IMR-90 (cell line): ENCODE data around the gene RBM25. TPM values are rescaled to one million over a fixed set of nuclear protein-coding genes. Genes with fewer than 3 reads are reported as not detected.

Experiments
- ATAC-seq: fragments of 200-7000 bp; cut with Tn5 transposase; 2 replicates; pipeline ENCODE4 v1.9.1; 2020; ENCODE audit warnings: low read depth, mild to moderate bottlenecking, moderate library complexity
- BruUV-seq: library from RNA; stranded (reverse); fragments of 400-500 nt; replicated peaks from 2 replicates; lab custom pipeline; 2021; lab: Mats Ljungman, UMichigan
- CTCF ChIA-PET: fragments of 300-600 bp; formaldehyde crosslinking; extraction: SDS; loops from one replicate; lab custom pipeline; 2021; ENCODE audit warnings: antibody characterized with exemption; lab: Yijun Ruan, JAX
- POLR2A ChIA-PET: fragments of 300-600 bp; sonication (Branson Sonifier 250); formaldehyde crosslinking; loops from one replicate; lab custom pipeline; 2022; ENCODE audit warnings: antibody characterized with exemption; ENCODE audit not compliant: unreplicated experiment; lab: Charles Lee
- DNase-seq: peaks from one replicate; pipeline ENCODE4 v3.0.0; 2013
- H2AFZ ChIP-seq: replicated peaks from 2 replicates; pipeline ENCODE3; 2013; ENCODE audit warnings: low read length, mild to moderate bottlenecking; ENCODE audit not compliant: poor library complexity
- H2AK5ac ChIP-seq: 2 replicates; pipeline ENCODE4 v1.6.1; 2013; ENCODE audit warnings: low read depth, low read length, inconsistent platforms
- H2AK9ac ChIP-seq: replicated peaks from 2 replicates; pipeline ENCODE3; 2013; ENCODE audit warnings: mild to moderate bottlenecking, low read depth, low read length, moderate library complexity; ENCODE audit not compliant: poor library complexity
- H2BK120ac ChIP-seq: 2 replicates; pipeline ENCODE4 v1.6.1; 2013; ENCODE audit warnings: low read depth, low read length, inconsistent platforms
- H2BK15ac ChIP-seq: 3 replicates; pipeline ENCODE4 v1.6.1; 2013; ENCODE audit warnings: low read depth, low read length, inconsistent platforms
- H2BK20ac ChIP-seq: 2 replicates; pipeline ENCODE4 v1.6.1; 2013; ENCODE audit warnings: low read depth, mild to moderate bottlenecking, inconsistent platforms, low read length, moderate library complexity
- H2BK5ac ChIP-seq: 2 replicates; pipeline ENCODE4 v1.6.1; 2013; ENCODE audit warnings: mild to moderate bottlenecking, low read depth, low read length, inconsistent platforms; ENCODE audit not compliant: poor library complexity, severe bottlenecking
- H3K14ac ChIP-seq: replicated peaks from 2 replicates; pipeline ENCODE4 v1.6.1; 2013; ENCODE audit warnings: low read depth, low read length, inconsistent platforms
- H3K18ac ChIP-seq: 2 replicates; pipeline ENCODE4 v1.6.1; 2013; ENCODE audit warnings: low read depth, low read length, control low read depth
- H3K23ac ChIP-seq: 2 replicates; pipeline ENCODE4 v1.6.1; 2013; ENCODE audit warnings: low read depth, low read length, inconsistent platforms
- H3K27ac ChIP-seq: 2 replicates; pipeline ENCODE4 v1.5.1; 2013; ENCODE audit warnings: mild to moderate bottlenecking, control low read depth, low read length; ENCODE audit not compliant: insufficient read depth
- H3K27me3 ChIP-seq: 2 replicates; pipeline ENCODE4 v1.6.1; 2013; ENCODE audit warnings: low read length; ENCODE audit not compliant: control insufficient read depth, insufficient read depth
- H3K36me3 ChIP-seq: 2 replicates; pipeline ENCODE4 v1.6.1; 2013; ENCODE audit warnings: low read length, mixed read lengths; ENCODE audit not compliant: control insufficient read depth, insufficient read depth
- H3K4ac ChIP-seq: 2 replicates; pipeline ENCODE4 v1.6.1; 2013; ENCODE audit warnings: low read depth, low read length, inconsistent platforms
- H3K4me1 ChIP-seq: 2 replicates; pipeline ENCODE4 v1.6.1; 2013; ENCODE audit warnings: low read length, mixed read lengths; ENCODE audit not compliant: control insufficient read depth, insufficient read depth
- H3K4me2 ChIP-seq: 2 replicates; pipeline ENCODE4 v1.6.1; 2013; ENCODE audit warnings: low read depth, mild to moderate bottlenecking, control low read depth, low read length, moderate library complexity
- H3K4me3 ChIP-seq: 2 replicates; pipeline ENCODE4 v1.5.1; 2013; ENCODE audit warnings: low read depth, mild to moderate bottlenecking, control low read depth, low read length, moderate library complexity; ENCODE audit not compliant: insufficient read depth
- H3K56ac ChIP-seq: 2 replicates; pipeline ENCODE4 v1.6.1; 2013; ENCODE audit warnings: low read length, inconsistent platforms; ENCODE audit not compliant: insufficient read depth; ENCODE audit errors: extremely low read depth
- H3K79me1 ChIP-seq, 2 experiments: 2 replicates each; pipeline ENCODE4 v1.6.1; 2013; ENCODE audit warnings: low read length in 2 of 2, inconsistent platforms in 1 of 2, low read depth in 1 of 2
- H3K9ac ChIP-seq: 2 replicates; pipeline ENCODE4 v1.6.1; 2013; ENCODE audit warnings: low read depth, low read length, control low read depth
- H3K9me1 ChIP-seq: 2 replicates; pipeline ENCODE4 v1.6.1; 2013; ENCODE audit warnings: low read length, inconsistent platforms; ENCODE audit not compliant: insufficient read depth
- H3K9me3 ChIP-seq: 2 replicates; pipeline ENCODE4 v1.6.1; 2013; ENCODE audit warnings: low read length; ENCODE audit not compliant: control insufficient read depth, insufficient read depth
- H4K20me1 ChIP-seq: 2 replicates; pipeline ENCODE4 v1.6.1; 2013; ENCODE audit warnings: low read length, inconsistent platforms; ENCODE audit not compliant: insufficient read depth
- H4K5ac ChIP-seq: 2 replicates; pipeline ENCODE4 v1.6.1; 2013; ENCODE audit warnings: mild to moderate bottlenecking, low read depth, low read length, control low read depth
- H4K8ac ChIP-seq, 2 experiments: 2 replicates each; pipeline ENCODE4 v1.6.1; 2013; ENCODE audit warnings: low read depth in 2 of 2, low read length in 2 of 2, control low read depth in 1 of 2, inconsistent platforms in 1 of 2
- H4K91ac ChIP-seq: 2 replicates; pipeline ENCODE4 v1.6.1; 2013; ENCODE audit warnings: low read depth, low read length, inconsistent platforms; ENCODE audit not compliant: insufficient read depth
- MXI1 ChIP-seq: IDR thresholded peaks from 2 replicates; pipeline ENCODE4 v1.6.1; 2012; ENCODE audit warnings: low read depth, mild to moderate bottlenecking, low read length, moderate library complexity, borderline replicate concordance
- RCOR1 ChIP-seq: IDR thresholded peaks from 2 replicates; pipeline ENCODE4 v1.6.1; 2012; ENCODE audit warnings: mild to moderate bottlenecking, low read length, improper control_type of control experiment; ENCODE audit not compliant: insufficient replicate concordance
- SMC3 ChIP-seq: fragments of 150-350 bp; IDR thresholded peaks from 2 replicates; pipeline ENCODE4 v1.6.1; 2016; ENCODE audit warnings: low read depth, mild to moderate bottlenecking, antibody characterized with exemption, low read length, moderate library complexity
- WGBS, 2 experiments: methylation state at CpG; one replicate each; pipeline versions ENCODE4 v1.1.5 to v1.1.7; 2013; ENCODE audit warnings: missing lambda C conversion rate in 2 of 2; ENCODE audit not compliant: insufficient read length in 1 of 2; ENCODE audit errors: extremely low coverage in 2 of 2; 5-methylcytosine and 5-hydroxymethylcytosine counted together
- dilution Hi-C: fragments of 300-500 bp; cut with HindIII; formaldehyde crosslinking; loops from one replicate; pipeline ENCODE4 v1.14.3; 2018; ENCODE audit warnings: low sequenced_read_pairs; ENCODE audit not compliant: unreplicated experiment
- in situ Hi-C: fragments of 300-500 bp; cut with MboI; formaldehyde crosslinking; loops from 3 replicates; pipeline ENCODE4 v1.14.3; 2019; ENCODE audit warnings: low sequenced_read_pairs, inconsistent platforms, mixed read lengths
- intact Hi-C: fragments of 100-400 bp; cut with micrococcal nuclease; formaldehyde crosslinking; loops from 2 replicates; pipeline ENCODE4 v1.10.0; 2022
- polyA plus RNA-seq, 3 experiments: library from polyadenylated mRNA; depleted of rRNA; stranded (reverse); fragments of >200 nt; gene quantifications; 2 replicates each; pipeline ENCODE4 v1.2.3, GENCODE V29; 2012; ENCODE audit warnings: low replicate concordance in 1 of 3
- total RNA-seq: library from RNA; depleted of rRNA; stranded (reverse); fragments of >200 nt; gene quantifications from 2 replicates; pipeline ENCODE4 v1.2.3, GENCODE V29; 2012
- TF ChIP-seq, protein P1 (sequence below): conservative IDR thresholded peaks from 2 replicates; pipeline ENCODE4 v1.5.1; 2012; ENCODE audit warnings: mild to moderate bottlenecking, low read depth, low read length, improper control_type of control experiment

RBM25 gene
- total and polyA plus RNA-seq, 2 of the 4 experiments (the other 2 are of a cell fraction) = 32.3 to 32.9 TPM

GRCh38 chr14:73143617-73144016 is 85.3 kb downstream of the RBM25 start:
- H2AK9ac ChIP-seq = no peak overlapping the region
- H3K36me3 ChIP-seq = peaks cover 5% of the 10 kb centered on the region
- no peak overlapping the region for H3K23ac ChIP-seq
- no peak overlapping the region for H3K9ac ChIP-seq
- no peak overlapping the region for H3K4me2 ChIP-seq
- ChIA-PET POLR2A (no interaction called here), CTCF (no interaction called here)
- H3K4me3 ChIP-seq = no peak overlapping the region
- dilution Hi-C loops (no loop called here), in situ Hi-C loops (no loop called here), intact Hi-C loops (no loop called here)
- H2AFZ ChIP-seq = no peak overlapping the region
- no peaks in the 10 kb centered on the region for H3K9me3 ChIP-seq
- no peak overlapping the region for H3K27ac ChIP-seq
- H4K91ac ChIP-seq = no peak overlapping the region
- H2BK15ac ChIP-seq = no peak overlapping the region
- H3K79me1 ChIP-seq = peaks cover 20 to 74% of the 10 kb centered on the region in 2 experiments
- no peak overlapping the region for H3K14ac ChIP-seq
- no TSS peak for BruUV-seq
- no peak overlapping the region for H2AK5ac ChIP-seq
- no peak overlapping the region for H3K18ac ChIP-seq
- H3K9me1 ChIP-seq = peaks cover 20% of the 10 kb centered on the region
- peaks cover 14% of the 10 kb centered on the region for H3K4me1 ChIP-seq
- H3K4ac ChIP-seq = no peak overlapping the region
- H2BK20ac ChIP-seq = no peak overlapping the region; the same call in 1 of the 2 replicates
- DNase-seq = no peak
- H2BK5ac ChIP-seq = no peak overlapping the region
- no peak overlapping the region for H2BK120ac ChIP-seq
- H4K20me1 ChIP-seq = peaks cover 61% of the 10 kb centered on the region
- no peak overlapping the region for H4K5ac ChIP-seq
- no CpG with 5 or more reads among the region's 3 CpGs for WGBS, 2 experiments
- no peak for ATAC-seq
- H3K56ac ChIP-seq = no peak overlapping the region
- TF ChIP-seq, protein P1, sequence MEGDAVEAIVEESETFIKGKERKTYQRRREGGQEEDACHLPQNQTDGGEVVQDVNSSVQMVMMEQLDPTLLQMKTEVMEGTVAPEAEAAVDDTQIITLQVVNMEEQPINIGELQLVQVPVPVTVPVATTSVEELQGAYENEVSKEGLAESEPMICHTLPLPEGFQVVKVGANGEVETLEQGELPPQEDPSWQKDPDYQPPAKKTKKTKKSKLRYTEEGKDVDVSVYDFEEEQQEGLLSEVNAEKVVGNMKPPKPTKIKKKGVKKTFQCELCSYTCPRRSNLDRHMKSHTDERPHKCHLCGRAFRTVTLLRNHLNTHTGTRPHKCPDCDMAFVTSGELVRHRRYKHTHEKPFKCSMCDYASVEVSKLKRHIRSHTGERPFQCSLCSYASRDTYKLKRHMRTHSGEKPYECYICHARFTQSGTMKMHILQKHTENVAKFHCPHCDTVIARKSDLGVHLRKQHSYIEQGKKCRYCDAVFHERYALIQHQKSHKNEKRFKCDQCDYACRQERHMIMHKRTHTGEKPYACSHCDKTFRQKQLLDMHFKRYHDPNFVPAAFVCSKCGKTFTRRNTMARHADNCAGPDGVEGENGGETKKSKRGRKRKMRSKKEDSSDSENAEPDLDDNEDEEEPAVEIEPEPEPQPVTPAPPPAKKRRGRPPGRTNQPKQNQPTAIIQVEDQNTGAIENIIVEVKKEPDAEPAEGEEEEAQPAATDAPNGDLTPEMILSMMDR = no peak
- TF ChIP-seq RCOR1 = no peak
- no peak for TF ChIP-seq SMC3
- no peak for TF ChIP-seq MXI1
- H4K8ac ChIP-seq = no peak overlapping the region
- H3K27me3 ChIP-seq = no peaks in the 10 kb centered on the region
